Stimulated activated CD4-positive, alpha-beta T cell treated with anti-CD3 and anti-CD28 coated beads, Interleukin-4, amount 100 ng/mL, for 48 hours (primary cell): ENCODE data around the gene FAM229B.

ENCODE experiments used
- DNase-seq, 2 donors: peaks; one replicate each; pipeline ENCODE4 v3.0.0-alpha.2; 2020; ENCODE audit warnings: low read depth in 2 of 2

FAM229B gene

DNA sequence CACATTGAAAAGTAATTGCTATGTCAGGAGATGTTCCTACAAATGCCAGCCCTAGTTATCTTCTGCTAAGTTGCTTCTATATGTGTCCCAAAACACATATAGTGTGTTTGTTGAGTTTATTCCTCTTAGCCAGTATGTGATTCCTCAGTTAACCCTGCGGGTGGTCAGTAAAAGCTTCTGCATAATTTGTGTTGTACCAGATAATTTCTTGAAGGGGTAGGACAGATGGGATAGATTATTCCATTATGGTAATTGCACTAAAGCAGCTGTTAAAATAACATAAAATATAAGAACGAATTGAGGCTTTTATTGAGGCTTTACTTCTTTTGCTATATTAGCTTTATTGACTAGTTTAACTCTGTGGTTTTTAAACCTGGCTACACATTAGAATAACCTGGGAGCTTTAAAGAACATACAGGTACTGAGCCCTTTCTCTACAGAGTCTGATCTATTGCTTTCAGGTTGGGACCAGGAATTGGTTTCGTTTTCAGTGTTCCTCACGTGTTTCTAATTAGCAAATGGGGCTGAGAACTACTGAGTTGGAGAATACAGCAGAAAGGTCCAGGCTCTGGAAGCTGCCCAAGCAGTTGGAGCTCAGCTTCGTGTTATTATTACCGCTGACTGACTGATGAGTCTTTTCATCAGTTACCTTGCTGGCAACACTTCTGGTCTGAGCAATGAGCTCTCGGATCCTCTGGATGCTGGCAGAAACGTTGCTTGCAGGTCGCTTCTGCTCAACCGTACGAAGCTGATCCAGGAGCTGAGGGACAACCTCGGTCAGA, 56.9 kb downstream of the FAM229B start:
- no peak for DNase-seq

DNA sequence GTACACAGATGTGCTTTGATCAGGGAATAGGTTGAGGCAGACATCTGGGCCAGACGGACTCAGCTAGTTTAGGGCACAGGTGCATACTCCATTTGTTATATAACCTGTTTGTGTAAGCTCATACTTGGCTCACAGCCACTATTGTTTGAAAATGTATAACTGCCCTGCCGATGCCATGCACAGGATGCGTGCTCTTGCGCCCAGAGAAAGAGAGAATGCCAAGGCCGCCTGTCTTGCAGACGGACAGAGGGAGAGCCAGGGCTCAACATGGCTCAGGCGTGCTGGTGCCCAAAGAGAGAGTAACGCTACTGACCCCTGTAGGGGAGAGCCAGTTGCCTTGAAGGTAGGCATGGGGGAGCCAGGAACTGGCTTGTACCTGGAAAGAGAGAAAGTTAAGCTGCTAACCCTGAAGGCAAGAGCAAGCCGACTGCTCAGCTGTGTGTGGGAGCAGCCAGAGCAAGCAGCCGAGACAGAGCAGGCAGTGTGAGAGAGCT, 57.7 kb downstream of the FAM229B start:
- DNase-seq: no peak

DNA sequence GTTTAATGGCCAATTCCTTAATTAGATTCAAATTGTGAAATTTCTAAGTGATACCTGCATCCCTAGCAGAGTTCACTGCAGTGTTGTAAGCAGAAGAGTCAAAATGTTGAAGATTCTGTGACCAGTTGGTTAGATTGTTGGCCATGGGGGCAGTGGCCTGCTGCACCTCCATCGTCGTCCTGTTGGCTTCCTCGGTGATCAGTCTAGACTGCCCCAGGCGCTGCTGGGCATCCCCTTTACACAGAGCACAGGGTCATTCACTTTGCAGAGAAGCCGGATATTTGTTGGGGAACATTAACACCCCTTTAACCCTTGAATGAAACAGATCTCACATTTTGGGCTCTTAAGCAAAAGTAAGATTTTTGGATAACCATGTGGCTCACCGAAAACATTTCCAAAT, 60.7 kb downstream of the FAM229B start:
- DNase-seq: no peak

- DNase-seq: no peak
Measured at GRCh38 chr6:112149236-112149635, 61.8 kb downstream of the FAM229B start.

DNA sequence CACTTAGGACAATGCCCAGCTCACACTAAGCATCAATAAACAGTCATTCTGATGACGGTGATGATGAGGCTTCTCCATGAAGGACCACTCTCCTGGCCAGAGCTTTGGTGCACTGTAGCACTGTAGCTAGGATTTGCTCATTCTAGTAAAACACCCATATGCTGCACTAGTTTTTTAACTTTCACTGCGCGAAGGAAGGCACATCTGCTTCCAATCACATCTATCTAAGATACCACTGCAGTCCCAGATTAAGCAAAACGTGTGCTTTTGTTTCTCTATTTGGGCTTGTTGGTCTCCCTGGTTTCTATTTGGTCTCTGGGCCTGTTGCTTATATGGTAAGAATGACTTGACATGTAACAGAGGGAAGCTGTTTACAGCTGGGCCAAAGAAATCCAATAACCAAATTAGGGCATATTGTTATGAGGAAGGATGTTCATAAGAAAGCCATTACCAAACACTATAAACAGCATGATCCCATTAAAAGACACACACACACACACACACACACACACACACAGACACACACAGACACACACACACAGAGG, 62.4 kb downstream of the FAM229B start:
- no peak for DNase-seq

DNA sequence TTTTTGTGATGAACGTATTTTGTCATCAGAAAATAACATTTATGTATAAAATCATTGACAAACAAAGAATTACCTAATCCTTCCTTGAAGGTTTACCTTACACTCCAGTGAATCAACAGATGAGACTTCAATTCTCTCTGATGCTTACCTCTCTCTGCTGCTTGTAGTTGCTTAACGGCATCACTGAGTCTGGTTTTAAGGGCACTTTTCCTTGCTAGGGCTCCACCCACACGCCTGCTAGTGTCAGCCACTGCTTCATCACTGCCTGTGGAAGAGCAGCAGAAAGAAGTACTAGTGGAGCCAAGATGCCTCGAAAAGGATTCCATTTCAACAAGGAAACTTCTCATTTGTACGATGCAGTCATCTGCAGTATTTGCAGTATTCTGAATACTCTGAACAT, 63.0 kb downstream of the FAM229B start:
- no peak for DNase-seq
